Measurements from ENCODE around the gene LAMA3. TPM values are rescaled to one million over a fixed set of nuclear protein-coding genes. Genes with fewer than 3 reads are reported as not detected.

LAMA3 gene
- total RNA-seq, 1 donor from 2014 or later, result 0.11 TPM

- intact Hi-C loops (cut with micrococcal nuclease), result no loop called here
Measured at GRCh38 chr18:23934252-23934651, 245.0 kb downstream of the LAMA3 start.

DNA sequence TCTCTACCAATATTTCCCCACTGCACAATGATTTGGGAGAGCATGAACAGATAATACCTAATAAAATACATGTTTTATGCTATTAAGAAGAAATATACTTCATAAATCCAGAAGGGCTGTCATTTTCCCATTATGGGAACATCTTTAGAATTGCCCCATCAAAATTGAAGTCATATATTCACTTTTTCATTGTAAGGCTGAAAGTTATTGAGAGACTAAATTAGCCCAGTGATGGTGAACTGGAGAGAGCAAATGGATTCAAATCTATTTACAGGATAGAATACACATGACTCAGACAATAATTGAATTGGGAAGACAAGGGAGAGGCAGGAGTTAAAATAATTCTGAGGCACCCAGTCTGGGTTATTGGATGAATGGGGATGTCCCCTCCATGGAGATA lies 245.6 kb downstream of the LAMA3 start:
- intact Hi-C loops (cut with micrococcal nuclease), result loop anchor here (5.0 kb wide), 2 partner anchors 77 to 142 kb away; partner anchors contain the start of gene TTC39C

DNA sequence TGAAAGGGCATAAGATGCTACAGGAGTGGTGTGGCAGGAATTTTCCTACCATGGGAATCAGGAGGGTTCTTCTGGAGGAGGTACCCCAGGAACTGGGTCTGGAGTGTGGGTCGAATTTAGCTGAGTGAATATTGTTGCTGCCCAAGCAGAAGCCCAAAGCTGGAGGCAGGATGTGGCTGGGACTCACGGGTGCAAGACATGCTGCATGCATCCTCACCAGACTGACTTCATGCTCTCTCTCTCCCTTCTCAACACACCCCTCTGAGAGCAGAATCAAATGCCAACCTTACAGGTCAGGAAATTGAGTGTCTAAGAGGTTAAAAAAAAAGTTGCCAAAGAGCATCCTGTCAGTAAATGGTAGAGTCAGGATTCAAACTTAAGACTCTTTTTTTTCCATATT lies 246.6 kb downstream of the LAMA3 start:
- intact Hi-C loops (cut with micrococcal nuclease), result loop anchor here (5.0 kb wide), 2 partner anchors 76 to 141 kb away; partner anchors contain the start of gene TTC39C

- intact Hi-C loops (cut with micrococcal nuclease), result loop anchor here (5.0 kb wide), 2 partner anchors 76 to 141 kb away; partner anchors contain the start of gene TTC39C
Measured at GRCh38 chr18:23936381-23936958, 247.2 kb downstream of the LAMA3 start.

GRCh38 chr18:23938043-23938756 lies 248.9 kb downstream of the LAMA3 start:
- intact Hi-C loops (cut with micrococcal nuclease), result loop anchor here (5.0 kb wide), 2 partner anchors 74 to 139 kb away; partner anchors contain the start of gene TTC39C

DNA sequence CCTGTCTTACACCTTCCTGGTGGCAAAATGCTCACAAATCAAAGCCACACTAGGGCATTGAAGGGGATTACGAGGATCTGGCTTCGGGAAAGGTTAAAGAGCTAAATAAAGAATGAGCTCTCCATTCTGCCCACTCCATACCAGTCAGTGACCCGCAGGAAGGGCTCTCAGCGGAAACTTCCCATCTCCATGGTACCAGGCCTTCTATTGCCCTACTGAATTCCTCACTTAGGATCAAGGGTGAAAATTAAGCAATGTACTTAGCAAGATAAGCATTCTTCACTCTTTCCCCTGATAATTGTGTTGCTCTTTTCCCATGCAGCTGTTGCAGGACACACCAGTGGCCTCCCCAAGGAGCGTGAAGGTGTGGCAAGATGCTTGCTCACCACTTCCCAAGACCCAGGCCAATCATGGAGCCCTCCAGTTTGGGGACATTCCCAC lies 249.7 kb downstream of the LAMA3 start:
- intact Hi-C loops (cut with micrococcal nuclease), result loop anchor here (5.0 kb wide), 2 partner anchors 73 to 138 kb away; partner anchors contain the start of gene TTC39C

- intact Hi-C loops (cut with micrococcal nuclease), result loop anchor here (5.0 kb wide), 2 partner anchors 73 to 138 kb away; partner anchors contain the start of gene TTC39C
Measured at GRCh38 chr18:23939366-23939765, 250.1 kb downstream of the LAMA3 start.

DNA sequence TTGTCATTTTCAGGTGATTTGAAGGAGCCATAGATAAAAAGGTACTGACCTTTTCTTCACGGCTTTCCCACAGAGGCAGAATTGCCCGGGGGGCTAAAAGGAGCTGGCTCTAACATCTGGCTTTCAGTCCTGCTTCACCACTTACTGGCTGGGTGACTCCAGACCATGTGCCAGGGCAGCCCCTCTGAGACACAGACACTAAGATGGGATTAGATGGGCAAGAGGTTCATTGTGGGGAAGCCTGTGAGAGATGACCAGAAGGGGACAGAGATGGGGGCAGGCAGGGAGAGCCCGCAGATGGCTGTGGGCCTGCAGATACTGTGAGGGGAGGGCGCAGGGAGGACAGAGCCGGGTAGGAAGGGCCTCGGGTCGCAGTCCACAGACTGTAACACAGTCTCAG lies 250.6 kb downstream of the LAMA3 start:
- intact Hi-C loops (cut with micrococcal nuclease), result loop anchor here (5.0 kb wide), 2 partner anchors 72 to 137 kb away; partner anchors contain the start of gene TTC39C

- intact Hi-C loops (cut with micrococcal nuclease), result no loop called here
Measured at GRCh38 chr18:23941791-23942190, 252.5 kb downstream of the LAMA3 start.

DNA sequence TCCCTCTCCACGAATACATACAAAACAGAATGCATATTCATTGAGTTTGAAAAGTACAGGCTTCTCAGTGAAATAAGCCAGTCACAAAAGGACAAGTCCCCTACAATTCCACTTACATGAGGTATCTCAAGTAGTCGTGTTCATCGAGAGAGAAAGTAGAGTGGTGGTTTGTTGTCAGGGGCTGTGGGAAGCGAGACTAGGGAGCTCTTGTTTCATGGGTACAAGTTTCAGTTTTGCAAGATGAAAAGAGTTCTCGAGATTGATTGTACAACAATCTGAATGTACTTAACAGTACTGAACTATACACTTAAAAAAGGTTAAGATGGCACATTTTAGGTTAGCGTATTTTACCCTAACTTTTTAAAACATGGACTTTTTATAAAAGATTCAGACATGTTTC lies 253.9 kb downstream of the LAMA3 start:
- intact Hi-C loops (cut with micrococcal nuclease), result no loop called here

GRCh38 chr18:23943903-23944624 lies 254.8 kb downstream of the LAMA3 start:
- intact Hi-C loops (cut with micrococcal nuclease), result no loop called here

DNA sequence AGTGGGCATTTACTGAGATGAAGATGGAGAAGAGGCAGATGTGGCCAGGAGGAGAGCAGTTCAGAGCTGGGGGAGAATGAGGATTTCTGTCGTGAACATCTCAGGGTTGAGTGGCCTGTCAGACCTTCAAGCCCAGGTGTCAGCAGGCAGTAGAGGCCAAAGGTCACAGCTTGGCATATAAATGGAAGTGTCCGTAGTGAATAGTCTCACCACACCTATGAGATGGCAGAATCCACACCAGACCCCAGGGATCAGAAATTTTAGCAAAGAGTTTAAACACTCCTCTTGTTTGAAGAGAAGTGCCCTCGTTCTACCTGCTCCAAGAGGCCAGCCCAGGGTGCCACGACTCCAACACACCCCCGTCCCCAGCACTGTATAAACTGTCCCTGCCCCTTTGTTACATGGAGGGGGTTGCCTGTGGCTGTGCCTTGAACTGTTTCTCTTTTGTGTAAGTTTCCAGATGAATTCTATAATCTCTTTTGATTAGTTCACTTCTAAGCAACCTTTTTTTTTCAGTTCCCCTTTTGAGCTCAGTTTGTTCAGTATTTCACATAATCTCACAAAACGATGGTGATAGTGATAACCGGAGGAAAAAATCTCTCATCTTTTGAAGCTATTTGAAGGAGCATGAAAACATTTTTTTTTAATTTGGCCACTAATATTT lies 256.3 kb downstream of the LAMA3 start:
- intact Hi-C loops (cut with micrococcal nuclease), result no loop called here

DNA sequence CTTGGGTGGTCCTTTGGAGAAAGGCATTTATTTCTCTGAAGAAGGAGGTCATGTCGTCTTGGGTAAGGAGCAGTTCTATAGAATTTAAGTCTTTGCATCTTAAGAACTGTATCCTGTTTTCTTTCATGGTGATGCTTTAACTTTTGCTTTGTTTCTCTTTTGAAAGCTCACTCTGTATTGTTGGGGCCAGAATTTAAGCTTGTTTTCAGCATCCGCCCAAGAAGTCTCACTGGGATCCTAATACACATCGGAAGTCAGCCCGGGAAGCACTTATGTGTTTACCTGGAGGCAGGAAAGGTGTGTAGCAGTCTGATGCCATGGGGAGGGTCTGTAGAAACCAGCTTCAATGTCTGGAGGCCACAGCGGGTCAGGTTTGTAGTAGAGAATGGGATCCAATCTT lies 260.6 kb downstream of the LAMA3 start:
- intact Hi-C loops (cut with micrococcal nuclease), result no loop called here

DNA sequence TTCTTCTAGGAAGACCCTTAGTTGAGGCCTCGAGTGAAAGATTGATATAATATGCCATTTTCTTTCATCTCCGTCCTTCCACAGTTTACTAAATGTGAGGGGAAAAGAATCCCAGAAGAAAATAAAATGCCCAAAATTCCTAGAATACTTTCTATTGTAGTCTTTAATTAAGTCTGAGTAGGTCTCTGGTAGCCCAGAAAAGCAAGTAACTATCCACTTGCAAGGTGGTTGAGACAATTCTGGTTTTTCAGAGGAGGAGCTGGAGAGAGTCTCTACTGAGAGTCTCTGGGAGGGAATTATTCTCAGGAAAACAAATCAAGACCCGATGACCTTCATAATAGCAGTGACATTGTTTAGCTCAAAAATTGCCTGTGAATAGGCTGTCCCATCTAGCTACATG lies 261.4 kb downstream of the LAMA3 start:
- intact Hi-C loops (cut with micrococcal nuclease), result no loop called here

- intact Hi-C loops (cut with micrococcal nuclease), result no loop called here
Measured at GRCh38 chr18:23951206-23951605, 262.0 kb downstream of the LAMA3 start.

DNA sequence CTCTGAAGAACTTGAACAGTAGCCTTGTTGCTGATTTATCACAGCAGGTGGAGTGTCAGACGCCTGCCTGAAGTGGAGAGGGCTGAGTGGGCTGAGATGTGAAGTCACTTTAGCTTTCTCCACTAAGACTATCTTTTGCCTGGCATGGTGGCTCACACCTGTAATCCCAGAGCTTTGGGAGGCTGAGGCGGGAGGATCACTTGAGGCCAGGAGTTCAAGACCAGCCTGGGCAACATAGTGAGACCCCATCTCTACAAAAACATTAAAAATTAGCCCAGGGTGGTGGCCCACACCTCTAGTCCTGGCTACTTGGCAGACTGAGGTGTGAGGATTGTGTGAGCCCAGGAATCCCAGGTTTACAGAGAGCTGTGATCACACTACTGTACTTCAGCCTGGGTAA lies 264.7 kb downstream of the LAMA3 start:
- intact Hi-C loops (cut with micrococcal nuclease), result no loop called here

- intact Hi-C loops (cut with micrococcal nuclease), result no loop called here
Measured at GRCh38 chr18:23956483-23956882, 267.2 kb downstream of the LAMA3 start.

DNA sequence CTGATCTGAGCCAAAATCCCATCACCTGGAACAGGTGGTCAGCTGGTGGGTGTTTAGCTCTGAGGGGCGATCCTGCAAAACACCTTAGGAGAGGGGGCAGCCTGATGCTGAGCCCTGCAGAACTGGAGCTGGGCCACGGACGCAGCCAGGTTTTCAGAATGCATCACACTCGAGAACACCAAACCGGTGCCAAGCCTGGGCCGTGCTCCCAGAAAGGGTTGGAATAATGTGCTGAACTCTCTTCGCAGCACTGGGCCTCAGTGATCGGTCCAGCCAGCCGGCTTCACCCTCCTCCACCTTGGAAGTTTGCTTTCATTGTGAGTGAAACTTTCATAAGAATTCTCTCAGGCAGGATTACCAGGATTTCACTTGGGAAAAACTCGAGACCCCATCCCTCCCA lies 268.8 kb downstream of the LAMA3 start:
- intact Hi-C loops (cut with micrococcal nuclease), result no loop called here

DNA sequence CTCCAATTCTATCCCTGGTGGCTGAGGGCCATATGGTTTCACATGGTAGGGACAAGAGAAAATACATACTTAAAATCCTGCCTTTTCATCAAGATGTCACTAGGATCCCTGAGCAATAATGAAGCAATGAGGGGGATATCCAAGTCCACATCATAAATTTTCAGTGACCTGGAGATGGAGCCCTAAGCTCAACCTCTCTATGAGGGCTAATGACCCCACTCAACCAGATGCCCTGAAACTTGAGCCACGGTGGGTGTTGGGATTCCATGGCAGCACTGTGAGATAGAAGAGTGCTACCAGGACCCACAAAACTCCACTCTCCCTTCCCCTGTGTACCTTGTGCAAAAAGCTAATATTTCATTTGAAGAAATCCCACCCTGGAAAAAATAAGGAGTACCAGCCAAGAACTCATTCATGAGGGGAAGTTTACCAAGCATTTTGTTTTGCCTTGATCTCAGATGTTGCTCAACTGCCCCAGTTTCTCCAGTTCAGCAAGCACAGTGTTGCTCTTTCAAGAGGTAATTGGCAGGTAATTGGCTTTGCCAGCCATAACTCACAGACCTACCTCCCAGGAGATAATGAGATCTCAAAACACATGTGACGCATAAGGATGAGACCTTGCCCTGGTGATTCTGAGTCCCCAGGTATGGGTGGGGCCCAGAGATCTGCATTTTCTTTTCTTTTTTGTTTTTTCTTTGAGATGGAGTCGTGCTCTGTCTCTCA lies 274.4 kb downstream of the LAMA3 start:
- intact Hi-C loops (cut with micrococcal nuclease), result no loop called here
